Measurements from ENCODE around the gene H2BW2.

DNA sequence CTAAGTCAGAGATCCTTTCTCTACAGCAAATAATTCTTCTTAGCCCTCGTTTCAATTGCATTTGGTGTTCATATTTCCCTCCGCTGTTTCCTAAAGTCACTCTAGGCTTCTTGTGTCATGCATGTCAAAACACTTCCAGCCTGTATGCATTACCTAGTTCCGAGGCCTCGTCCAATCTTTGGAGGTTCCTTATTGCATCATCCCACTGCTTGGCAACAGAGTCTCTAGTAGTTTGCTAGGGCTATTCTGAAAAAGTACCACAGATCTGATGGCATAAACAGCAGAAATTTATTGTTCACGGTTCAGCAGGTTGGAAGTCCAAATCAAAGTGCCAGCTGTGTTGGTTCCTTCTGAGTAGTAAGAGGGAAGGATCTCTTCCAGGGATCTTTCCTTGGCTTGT, 5.9 kb downstream of the H2BW2 start:
- TF ChIP-seq CTCF (conservative IDR thresholded peaks at IDR 0.05; ENCODE audit: low read length): no peak
- TF ChIP-seq EZH2phosphoT487 (IDR thresholded peaks at IDR 0.05; ENCODE audit: borderline replicate concordance): no peak
